Liver (tissue), 9 donors: Measurements from ENCODE around the gene SLC6A12. TPM values are rescaled to one million over a fixed set of nuclear protein-coding genes. Genes with fewer than 3 reads are reported as not detected.

Experiments
- DNase-seq: peaks from one replicate; pipeline ENCODE4 v3.0.0-alpha.2; 2017; ENCODE audit warnings: low spot score
- H3K27ac ChIP-seq, 2 donors: one replicate each; pipeline ENCODE4 v1.7.0; 2013; ENCODE audit warnings: inconsistent platforms in 2 of 2, low read length in 2 of 2, control low read depth in 1 of 2, low read depth in 1 of 2, mild to moderate bottlenecking in 1 of 2
- H3K27me3 ChIP-seq, 4 donors: one replicate each; pipeline versions ENCODE4 v1.6.1 to v1.7.0; 2013; ENCODE audit warnings: low read length in 3 of 4, inconsistent platforms in 1 of 4, mild to moderate bottlenecking in 1 of 4, moderate library complexity in 1 of 4; ENCODE audit not compliant: control insufficient read depth in 4 of 4, insufficient read depth in 4 of 4
- H3K36me3 ChIP-seq, 4 donors: one replicate each; pipeline versions ENCODE4 v1.6.1 to v1.7.0; 2013; ENCODE audit warnings: low read length in 3 of 4, mild to moderate bottlenecking in 3 of 4, low read depth in 1 of 4, moderate library complexity in 1 of 4; ENCODE audit not compliant: control insufficient read depth in 4 of 4, insufficient read depth in 3 of 4
- H3K4me1 ChIP-seq, 4 donors: one replicate each; pipeline versions ENCODE4 v1.6.1 to v1.7.0; 2013; ENCODE audit warnings: low read length in 3 of 4, mild to moderate bottlenecking in 3 of 4, moderate library complexity in 1 of 4; ENCODE audit not compliant: control insufficient read depth in 4 of 4, insufficient read depth in 4 of 4
- H3K4me3 ChIP-seq, 3 donors: one replicate each; pipeline versions ENCODE4 v1.6.1 to v1.7.0; 2013; ENCODE audit warnings: low read length in 3 of 3, control low read depth in 1 of 3, low read depth in 1 of 3, mild to moderate bottlenecking in 1 of 3
- H3K9ac ChIP-seq, 2 donors: one replicate each; pipeline ENCODE4 v1.7.0; 2013; ENCODE audit warnings: low read length in 2 of 2, mild to moderate bottlenecking in 2 of 2, moderate library complexity in 2 of 2, control low read depth in 1 of 2, low read depth in 1 of 2
- H3K9me3 ChIP-seq, 4 donors: one replicate each; pipeline versions ENCODE4 v1.6.1 to v1.7.0; 2013; ENCODE audit warnings: low read length in 3 of 4; ENCODE audit not compliant: control insufficient read depth in 4 of 4
- FOXA1 ChIP-seq: IDR thresholded peaks from 2 replicates; pipeline ENCODE4 v1.6.1; 2016; ENCODE audit warnings: antibody characterized with exemption
- FOXA2 ChIP-seq: IDR thresholded peaks from 2 replicates; pipeline ENCODE4 v1.6.1; 2016; ENCODE audit warnings: antibody characterized with exemption
- GABPA ChIP-seq, 2 donors: IDR thresholded peaks in 1 of 2; conservative IDR thresholded peaks in 1 of 2; 2 replicates each; pipeline ENCODE4 v1.6.1; 2016; ENCODE audit warnings: antibody characterized with exemption in 2 of 2, mild to moderate bottlenecking in 1 of 2, moderate library complexity in 1 of 2
- HNF4G ChIP-seq: IDR thresholded peaks from 2 replicates; pipeline ENCODE4 v1.6.1; 2016; ENCODE audit warnings: antibody characterized with exemption
- NR2F2 ChIP-seq: IDR thresholded peaks from 2 replicates; pipeline ENCODE4 v1.6.1; 2016; ENCODE audit warnings: antibody characterized with exemption
- RAD21 ChIP-seq, 2 donors: IDR thresholded peaks; 2 replicates each; pipeline ENCODE4 v1.6.1; 2016; ENCODE audit warnings: antibody characterized with exemption in 2 of 2, mild to moderate bottlenecking in 2 of 2
- SP1 ChIP-seq: IDR thresholded peaks from 2 replicates; pipeline ENCODE4 v1.6.1; 2018; ENCODE audit warnings: antibody characterized with exemption, mild to moderate bottlenecking
- TAF1 ChIP-seq: conservative IDR thresholded peaks from 2 replicates; pipeline ENCODE4 v1.6.1; 2016; ENCODE audit warnings: antibody characterized with exemption, mild to moderate bottlenecking
- YY1 ChIP-seq: IDR thresholded peaks from 2 replicates; pipeline ENCODE4 v1.6.1; 2016; ENCODE audit warnings: antibody characterized with exemption, mild to moderate bottlenecking
- WGBS: extraction: QIAGEN DNeasy Blood & Tissue Kit; methylation state at CpG from one replicate; pipeline ENCODE4 v1.1.7; 2013; 5-methylcytosine and 5-hydroxymethylcytosine counted together
- polyA plus RNA-seq, 2 donors: library from polyadenylated mRNA; stranded (reverse) in 1 of 2; unstranded in 1 of 2; fragments of 200-250 nt in 1 of 2; fragments of >200 nt in 1 of 2; fragmentation: Nextera tagmentation in 1 of 2; extraction: Ambion mirVana in 1 of 2; gene quantifications; one replicate each; pipeline versions ENCODE4 v1.2.1 to v1.2.3, GENCODE V29; 2013 to 2015
- total RNA-seq, 2 donors: library from RNA; depleted of rRNA; stranded (reverse); fragments of >200 nt; gene quantifications; one replicate each; pipeline ENCODE4 v1.2.3, GENCODE V29; 2014
- TF ChIP-seq, protein P1 (sequence below): IDR thresholded peaks from 2 replicates; pipeline ENCODE4 v1.6.1; 2016; ENCODE audit warnings: antibody characterized with exemption, mild to moderate bottlenecking
- TF ChIP-seq, protein P2 (sequence below): IDR thresholded peaks from 2 replicates; pipeline ENCODE4 v1.6.1; 2016; ENCODE audit warnings: antibody characterized with exemption
- TF ChIP-seq, protein P3 (sequence below): IDR thresholded peaks from 2 replicates; pipeline ENCODE4 v1.6.1; 2016; ENCODE audit warnings: antibody characterized with exemption
- donor health status: healthy.
- donor health status: healthy.
- donor health status: healthy.
- donor health status: healthy.
- donor health status: healthy.

SLC6A12 gene
- total and polyA plus RNA-seq, 4 donors, result 18.2 to 30.3 (median 23.2) TPM

DNA sequence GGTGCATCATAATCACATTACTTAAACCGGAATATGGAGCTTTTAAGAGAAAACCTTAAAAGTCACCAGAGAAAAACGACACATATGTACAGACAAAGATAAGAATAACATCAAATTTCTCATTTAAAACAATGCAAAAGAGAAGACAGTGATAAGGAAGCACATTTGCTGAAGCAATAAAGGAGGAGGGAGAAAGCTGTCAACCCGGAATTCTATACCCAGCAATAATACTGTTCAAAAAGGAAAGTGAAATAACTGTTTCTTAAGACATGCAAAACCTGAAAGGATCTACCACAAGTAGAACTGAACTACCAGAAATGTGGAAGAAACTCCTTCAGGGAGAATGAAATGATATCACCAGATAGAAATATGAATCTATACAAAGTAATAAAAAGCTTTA, 33.3 kb upstream of the SLC6A12 start:
- Histone ChIP-seq H3K9me3 (peaks cover 0 to 3% (median 1%) of the 10 kb centered on the region in 4 donors), H3K9ac (no peak overlapping the region), H3K27me3 (no peaks in the 10 kb centered on the region), H3K4me3 (no peak overlapping the region), H3K36me3 (no peaks in the 10 kb centered on the region), H3K27ac (no peak overlapping the region), H3K4me1 (no peaks in the 10 kb centered on the region)
- 85% methylated on average over 3 of the region's 3 CpGs for whole genome bisulfite sequencing
- no peak for DNase-seq
- no peak for TF ChIP-seq RAD21 (IDR thresholded peaks at IDR 0.05)
- TF ChIP-seq HNF4G, result no peak
- TF ChIP-seq, protein P1, sequence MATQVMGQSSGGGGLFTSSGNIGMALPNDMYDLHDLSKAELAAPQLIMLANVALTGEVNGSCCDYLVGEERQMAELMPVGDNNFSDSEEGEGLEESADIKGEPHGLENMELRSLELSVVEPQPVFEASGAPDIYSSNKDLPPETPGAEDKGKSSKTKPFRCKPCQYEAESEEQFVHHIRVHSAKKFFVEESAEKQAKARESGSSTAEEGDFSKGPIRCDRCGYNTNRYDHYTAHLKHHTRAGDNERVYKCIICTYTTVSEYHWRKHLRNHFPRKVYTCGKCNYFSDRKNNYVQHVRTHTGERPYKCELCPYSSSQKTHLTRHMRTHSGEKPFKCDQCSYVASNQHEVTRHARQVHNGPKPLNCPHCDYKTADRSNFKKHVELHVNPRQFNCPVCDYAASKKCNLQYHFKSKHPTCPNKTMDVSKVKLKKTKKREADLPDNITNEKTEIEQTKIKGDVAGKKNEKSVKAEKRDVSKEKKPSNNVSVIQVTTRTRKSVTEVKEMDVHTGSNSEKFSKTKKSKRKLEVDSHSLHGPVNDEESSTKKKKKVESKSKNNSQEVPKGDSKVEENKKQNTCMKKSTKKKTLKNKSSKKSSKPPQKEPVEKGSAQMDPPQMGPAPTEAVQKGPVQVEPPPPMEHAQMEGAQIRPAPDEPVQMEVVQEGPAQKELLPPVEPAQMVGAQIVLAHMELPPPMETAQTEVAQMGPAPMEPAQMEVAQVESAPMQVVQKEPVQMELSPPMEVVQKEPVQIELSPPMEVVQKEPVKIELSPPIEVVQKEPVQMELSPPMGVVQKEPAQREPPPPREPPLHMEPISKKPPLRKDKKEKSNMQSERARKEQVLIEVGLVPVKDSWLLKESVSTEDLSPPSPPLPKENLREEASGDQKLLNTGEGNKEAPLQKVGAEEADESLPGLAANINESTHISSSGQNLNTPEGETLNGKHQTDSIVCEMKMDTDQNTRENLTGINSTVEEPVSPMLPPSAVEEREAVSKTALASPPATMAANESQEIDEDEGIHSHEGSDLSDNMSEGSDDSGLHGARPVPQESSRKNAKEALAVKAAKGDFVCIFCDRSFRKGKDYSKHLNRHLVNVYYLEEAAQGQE, result no peak
- TF ChIP-seq SP1, result no peak
- TF ChIP-seq, protein P2, sequence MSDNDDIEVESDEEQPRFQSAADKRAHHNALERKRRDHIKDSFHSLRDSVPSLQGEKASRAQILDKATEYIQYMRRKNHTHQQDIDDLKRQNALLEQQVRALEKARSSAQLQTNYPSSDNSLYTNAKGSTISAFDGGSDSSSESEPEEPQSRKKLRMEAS, result no peak
- no peak for TF ChIP-seq TAF1
- no peak for TF ChIP-seq FOXA1
- TF ChIP-seq, protein P3, sequence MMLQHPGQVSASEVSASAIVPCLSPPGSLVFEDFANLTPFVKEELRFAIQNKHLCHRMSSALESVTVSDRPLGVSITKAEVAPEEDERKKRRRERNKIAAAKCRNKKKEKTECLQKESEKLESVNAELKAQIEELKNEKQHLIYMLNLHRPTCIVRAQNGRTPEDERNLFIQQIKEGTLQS, result no peak
- TF ChIP-seq GABPA (IDR thresholded peaks at IDR 0.05 in 1 of 2, conservative IDR thresholded peaks at IDR 0.05 in 1 of 2), result no peak
- no peak for TF ChIP-seq NR2F2
- no peak for TF ChIP-seq YY1

DNA sequence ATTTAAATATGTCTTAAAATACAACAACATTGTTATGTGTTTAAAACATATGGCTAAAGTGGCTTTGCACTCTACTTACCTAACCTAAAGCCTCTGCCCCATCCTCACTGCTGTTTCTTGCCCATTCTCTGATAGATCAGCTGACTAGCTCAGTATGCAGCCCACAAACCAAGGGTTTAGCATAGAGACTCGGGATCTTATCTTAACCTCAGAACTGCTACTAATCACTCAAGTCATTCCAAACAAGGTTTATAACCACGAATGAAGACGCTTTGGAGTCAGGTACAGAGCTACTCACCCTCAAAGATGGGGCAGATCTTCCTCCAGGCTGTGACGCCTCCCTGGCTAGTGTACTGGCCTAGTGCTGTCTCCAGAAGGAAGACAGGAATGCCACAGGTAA, 29.4 kb upstream of the SLC6A12 start:
- Histone ChIP-seq H3K36me3 (no peaks in the 10 kb centered on the region), H3K4me1 (peaks cover 0 to 5% (median 3%) of the 10 kb centered on the region in 4 donors), H3K27ac (no peak overlapping the region), H3K9me3 (peaks cover 0 to 3% (median 1%) of the 10 kb centered on the region in 4 donors), H3K9ac (no peak overlapping the region), H3K27me3 (no peaks in the 10 kb centered on the region), H3K4me3 (no peak overlapping the region)
- no peak for DNase-seq
- TF ChIP-seq, protein P1, result no peak
- TF ChIP-seq SP1 (no peak), FOXA2 (no peak), FOXA1 (no peak), HNF4G (no peak), NR2F2 (no peak)
- WGBS, result 76% methylated on average over 4 of the region's 4 CpGs
